G401.6 (cell line): ENCODE measurements around the gene PPP2CA.

Experiments
- FAIRE-seq: peaks from 2 replicates; lab custom pipeline; 2012; peaks lifted over from hg19 to GRCh38; lab: Jason Lieb, UNC

The PPP2CA gene

DNA sequence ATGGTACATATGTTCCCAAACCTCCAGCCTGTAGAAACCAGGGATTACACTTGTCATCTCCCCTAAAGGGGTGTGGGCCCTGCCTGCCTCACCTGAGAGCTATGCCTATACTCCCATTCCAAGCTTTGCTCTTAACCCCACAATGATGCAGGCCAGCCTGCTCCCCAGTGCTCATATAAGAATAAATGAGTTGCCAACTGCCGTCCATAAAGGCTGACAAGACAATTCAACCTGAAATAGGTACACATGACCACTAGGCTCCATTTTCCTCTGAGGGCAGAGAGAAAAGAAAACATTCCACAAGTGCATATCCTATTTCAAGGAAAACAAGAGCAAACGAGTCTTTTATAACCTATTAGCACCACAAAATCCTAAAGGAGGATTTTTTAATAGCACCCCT is 77.6 kb downstream of the PPP2CA start:
- no peak for FAIRE-seq

DNA sequence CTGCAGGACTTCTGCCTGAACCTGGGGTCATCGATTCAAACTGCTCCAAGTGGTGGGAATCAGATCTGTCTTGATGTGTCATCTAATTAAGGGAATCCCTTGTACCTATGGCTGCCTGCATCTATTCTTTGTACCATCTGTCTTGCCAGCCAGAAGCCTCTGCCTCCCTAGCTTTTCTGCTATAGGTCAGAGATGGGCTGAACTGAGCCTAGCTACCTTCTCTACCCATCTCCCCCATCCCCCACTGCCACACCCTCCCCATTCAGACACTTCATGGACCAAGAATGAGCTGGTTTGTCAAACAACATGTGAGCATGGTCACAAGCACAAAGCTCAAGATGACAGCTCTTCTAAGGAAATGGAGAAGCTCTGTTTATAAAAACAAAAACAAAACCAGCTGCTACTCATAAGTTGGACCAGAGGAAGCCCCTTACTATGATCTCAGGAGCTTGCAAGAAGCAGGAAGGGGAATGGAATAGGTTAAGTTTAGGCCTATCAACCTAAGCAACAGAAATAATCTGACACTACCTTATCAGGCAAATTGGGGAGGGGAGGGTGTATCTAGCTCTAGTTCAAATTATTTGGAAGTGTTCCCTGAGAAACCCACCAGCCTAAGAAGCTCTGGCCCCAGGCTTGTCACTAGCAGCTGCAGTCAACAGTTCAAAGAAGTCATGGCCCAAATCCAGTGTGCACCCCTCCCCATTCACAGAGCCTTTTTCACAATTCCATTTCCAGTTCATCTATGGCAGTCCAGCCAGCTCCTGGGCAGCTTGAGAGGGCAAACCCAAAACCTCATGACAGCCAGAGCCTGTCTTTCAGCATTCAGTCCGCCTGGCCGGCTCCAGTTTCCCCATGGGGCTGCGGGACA is 79.0 kb downstream of the PPP2CA start:
- no peak for FAIRE-seq

DNA sequence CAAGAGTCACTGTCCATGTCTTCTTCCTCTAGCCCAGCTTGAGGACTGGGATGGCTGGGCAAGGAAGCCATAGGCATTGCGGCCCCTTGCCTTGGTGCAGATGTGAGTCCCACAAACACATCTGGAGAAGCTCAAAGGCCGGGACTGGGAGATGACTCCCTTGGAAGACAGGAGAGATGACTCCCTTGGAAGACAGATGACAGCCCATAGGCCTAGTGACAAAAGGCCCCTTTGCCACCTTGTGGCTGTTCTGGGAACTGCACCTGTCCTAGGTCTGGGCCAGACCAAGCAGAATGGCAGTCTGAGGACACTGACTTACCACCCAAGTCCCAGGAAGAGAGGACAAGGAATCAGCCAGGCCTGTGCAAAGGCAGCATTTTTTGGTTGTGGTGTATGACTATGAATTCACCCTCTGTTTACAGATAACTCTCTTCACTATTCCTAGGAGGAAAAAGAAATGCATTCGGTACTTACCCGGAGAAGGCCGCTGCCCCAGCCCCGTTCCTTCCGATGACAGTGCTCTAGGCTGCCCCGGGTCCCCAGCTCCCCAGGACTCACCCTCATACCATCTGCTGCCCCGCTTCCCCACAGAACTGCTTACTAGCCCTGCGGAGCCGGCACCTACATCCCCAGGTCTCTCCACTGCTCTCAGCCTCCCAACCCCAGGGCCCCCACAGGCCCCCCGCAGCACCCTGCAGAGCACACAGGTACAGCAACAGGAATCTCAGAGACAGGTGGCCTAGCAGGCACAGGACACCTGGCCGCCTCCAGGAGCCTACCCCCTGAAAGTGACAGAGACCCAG is 79.9 kb downstream of the PPP2CA start:
- peak; percentile 6 for FAIRE-seq

DNA sequence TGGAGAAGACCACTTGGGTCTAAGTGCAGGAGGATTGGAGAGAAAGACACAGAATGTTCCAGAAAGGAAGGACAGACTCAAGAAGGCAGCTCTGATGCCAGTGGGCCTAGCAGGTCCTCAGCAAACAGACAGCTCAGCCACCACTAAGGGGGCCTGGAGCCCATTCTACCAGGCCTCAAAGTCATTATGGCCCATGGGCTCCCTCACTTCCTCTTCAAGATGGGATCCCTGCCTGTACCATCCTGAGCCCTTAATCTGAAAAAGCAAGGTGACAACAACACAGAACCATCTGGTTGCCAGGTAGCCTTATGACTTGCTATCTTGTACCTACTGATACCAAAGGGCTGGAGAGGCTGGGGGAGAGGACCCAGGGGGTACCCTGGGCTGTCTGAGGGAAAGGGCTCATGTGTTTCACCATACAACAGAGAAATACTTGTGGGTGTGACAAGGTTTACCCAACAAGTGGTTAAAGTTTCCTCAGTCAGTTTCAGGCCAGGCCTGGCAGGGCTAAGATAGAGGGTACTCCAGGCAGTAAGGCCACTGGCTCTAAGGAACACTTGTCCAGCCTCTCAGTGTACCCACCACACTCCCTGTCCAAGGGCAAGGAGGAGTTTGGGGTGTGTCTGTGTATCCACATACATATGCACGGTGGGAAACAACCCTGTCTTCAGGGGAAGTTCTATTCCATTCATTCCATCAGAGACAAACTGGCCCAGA is 80.7 kb downstream of the PPP2CA start:
- no peak for FAIRE-seq
